ENCODE measurements around the gene TGM2. TPM values are rescaled to one million over a fixed set of nuclear protein-coding genes. Genes with fewer than 3 reads are reported as not detected.
"Not testable (repeated sequence)": the region's sequence is repeated elsewhere in the genome, so short reads cannot be mapped to it uniquely, and the experiment has no call there.

Gene TGM2
- total and polyA plus RNA-seq, 2 donors (not counting 1 experiment from before 2014, with no cell fraction given) = 2.4 to 60.8 TPM

DNA sequence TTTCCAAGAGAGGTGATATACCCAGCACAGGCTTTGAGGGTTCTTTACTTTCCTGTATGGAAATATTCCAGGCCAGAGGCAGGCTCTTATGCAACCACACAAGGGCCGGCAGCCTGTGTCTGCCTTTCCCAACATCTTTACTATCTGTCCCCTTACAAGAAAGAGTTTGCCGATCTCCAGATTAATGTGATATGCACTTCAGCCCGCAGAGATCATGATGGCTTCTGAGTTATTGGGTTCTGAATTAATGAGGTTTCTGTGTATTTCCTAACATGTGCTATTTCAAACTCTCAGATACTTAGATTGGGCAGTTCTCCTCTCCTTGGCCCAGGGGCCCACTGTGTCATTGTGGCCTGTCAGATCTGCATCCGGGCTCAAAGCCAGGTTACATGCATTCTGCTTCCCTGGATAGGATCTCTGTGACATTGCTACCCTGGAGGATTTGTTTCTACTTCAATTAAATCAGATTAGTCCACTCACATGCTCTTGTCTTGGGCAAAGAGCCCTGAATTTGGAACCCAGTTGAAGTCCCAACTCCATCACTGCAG lies 56.6 kb downstream of the TGM2 start:
- ATAC-seq (ENCODE audit: low read depth) (no peak), DNase-seq (no peak)
- no peaks in the 10 kb centered on the region for H3K4me1 Mint-ChIP-seq
- Histone ChIP-seq H3K79me2 (ENCODE audit: control insufficient read depth, insufficient read depth, low read length) (no peaks in the 10 kb centered on the region), H3K27ac (ENCODE audit: low read length in 2 of 2) (no peak overlapping the region), H4K20me1 (ENCODE audit: control insufficient read depth, insufficient read depth, low read length, poor library complexity, severe bottlenecking) (no peaks in the 10 kb centered on the region), H3K4me3 (ENCODE audit: control extremely low read depth in 1 of 5, extremely low read depth in 1 of 5, insufficient read depth in 1 of 5, low read depth in 2 of 5, low read length in 4 of 5) (no peak overlapping the region), H3K27me3 (replicated peaks in 1 of 4; ENCODE audit: control extremely low read depth in 1 of 4, control insufficient read depth in 3 of 4, insufficient read depth in 4 of 4, low read length in 3 of 4) (no peaks in the 10 kb centered on the region), H3K36me3 (replicated peaks in 1 of 2; ENCODE audit: control extremely low read depth in 1 of 2, control insufficient read depth in 1 of 2, extremely low read depth in 1 of 2, insufficient read depth in 2 of 2, low read length in 1 of 2) (no peaks in the 10 kb centered on the region), H2AFZ (ENCODE audit: insufficient read depth, low read depth, low read length, poor library complexity, severe bottlenecking) (no peak overlapping the region), H3K9ac (ENCODE audit: low read length) (no peak overlapping the region), H3K9me3 (ENCODE audit: control extremely low read depth in 1 of 3, control insufficient read depth in 2 of 3, insufficient read depth in 1 of 3, low read length in 2 of 3) (no peaks in the 10 kb centered on the region), H3K4me1 (ENCODE audit: control insufficient read depth in 2 of 2, insufficient read depth in 2 of 2, low read length in 2 of 2) (no peaks in the 10 kb centered on the region), H3K4me2 (replicated peaks; ENCODE audit: low read depth, low read length, poor library complexity, severe bottlenecking) (no peak overlapping the region)
- no peaks in the 10 kb centered on the region for H3K27me3 Mint-ChIP-seq
- ChIA-PET POLR2A (no interaction called here), CTCF (interaction anchor here (7.9 kb wide), 1 partner anchor 33 kb away, joined by 101 read pairs; no protein-coding TSS in a partner anchor)
- no peak overlapping the region for H3K4me3 Mint-ChIP-seq
- H3K27ac Mint-ChIP-seq = no peak overlapping the region
- WGBS (ENCODE audit: insufficient coverage) = 100% methylated on average over 2 of the region's 4 CpGs
- TF ChIP-seq EZH2 (IDR thresholded peaks at IDR 0.05; ENCODE audit: borderline replicate concordance, insufficient read depth, low read depth, low read length, poor library complexity, severe bottlenecking) = no peak
- TF ChIP-seq, protein P1, sequence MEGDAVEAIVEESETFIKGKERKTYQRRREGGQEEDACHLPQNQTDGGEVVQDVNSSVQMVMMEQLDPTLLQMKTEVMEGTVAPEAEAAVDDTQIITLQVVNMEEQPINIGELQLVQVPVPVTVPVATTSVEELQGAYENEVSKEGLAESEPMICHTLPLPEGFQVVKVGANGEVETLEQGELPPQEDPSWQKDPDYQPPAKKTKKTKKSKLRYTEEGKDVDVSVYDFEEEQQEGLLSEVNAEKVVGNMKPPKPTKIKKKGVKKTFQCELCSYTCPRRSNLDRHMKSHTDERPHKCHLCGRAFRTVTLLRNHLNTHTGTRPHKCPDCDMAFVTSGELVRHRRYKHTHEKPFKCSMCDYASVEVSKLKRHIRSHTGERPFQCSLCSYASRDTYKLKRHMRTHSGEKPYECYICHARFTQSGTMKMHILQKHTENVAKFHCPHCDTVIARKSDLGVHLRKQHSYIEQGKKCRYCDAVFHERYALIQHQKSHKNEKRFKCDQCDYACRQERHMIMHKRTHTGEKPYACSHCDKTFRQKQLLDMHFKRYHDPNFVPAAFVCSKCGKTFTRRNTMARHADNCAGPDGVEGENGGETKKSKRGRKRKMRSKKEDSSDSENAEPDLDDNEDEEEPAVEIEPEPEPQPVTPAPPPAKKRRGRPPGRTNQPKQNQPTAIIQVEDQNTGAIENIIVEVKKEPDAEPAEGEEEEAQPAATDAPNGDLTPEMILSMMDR (IDR thresholded peaks at IDR 0.05) = no peak
- intact Hi-C loops (cut with micrococcal nuclease) = no loop called here
- no peaks in the 10 kb centered on the region for H3K9me3 Mint-ChIP-seq (ENCODE audit: insufficient read depth)

DNA sequence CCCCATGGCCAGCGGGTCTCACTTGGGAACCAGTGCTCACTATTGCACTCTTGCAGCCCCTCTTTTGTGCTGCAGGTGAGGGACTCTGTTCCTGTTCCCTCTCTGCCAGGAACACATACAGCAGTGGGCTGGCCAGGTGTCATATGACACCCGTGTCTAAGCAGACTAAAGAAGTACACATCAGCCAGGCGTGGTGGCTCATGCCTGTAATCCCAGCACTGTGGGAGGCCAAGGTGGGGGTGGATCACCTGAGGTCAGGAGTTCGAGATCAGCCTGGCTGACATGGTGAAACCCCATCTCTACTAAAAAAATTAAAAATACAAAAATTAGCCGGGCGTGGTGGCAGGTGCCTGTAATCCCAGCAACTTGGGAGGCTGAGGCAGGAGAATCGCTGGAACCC lies 57.2 kb downstream of the TGM2 start:
- H2AFZ ChIP-seq (ENCODE audit: insufficient read depth, low read depth, low read length, poor library complexity, severe bottlenecking); H3K9me3 Mint-ChIP-seq (ENCODE audit: insufficient read depth); H3K9ac ChIP-seq (ENCODE audit: low read length); H3K9me3 ChIP-seq (ENCODE audit: control extremely low read depth in 1 of 3, control insufficient read depth in 2 of 3, insufficient read depth in 1 of 3, low read length in 2 of 3); H3K27me3 ChIP-seq (replicated peaks in 1 of 4; ENCODE audit: control extremely low read depth in 1 of 4, control insufficient read depth in 3 of 4, insufficient read depth in 4 of 4, low read length in 3 of 4); H3K27ac Mint-ChIP-seq; DNase-seq; intact Hi-C loops (cut with micrococcal nuclease); H3K4me2 ChIP-seq (replicated peaks; ENCODE audit: low read depth, low read length, poor library complexity, severe bottlenecking); CTCF ChIA-PET; POLR2A ChIA-PET; H3K4me1 ChIP-seq (ENCODE audit: control insufficient read depth in 2 of 2, insufficient read depth in 2 of 2, low read length in 2 of 2); H3K4me3 Mint-ChIP-seq; H4K20me1 ChIP-seq (ENCODE audit: control insufficient read depth, insufficient read depth, low read length, poor library complexity, severe bottlenecking); ATAC-seq (ENCODE audit: low read depth); H3K27ac ChIP-seq (ENCODE audit: low read length in 2 of 2); H3K4me3 ChIP-seq (ENCODE audit: control extremely low read depth in 1 of 5, extremely low read depth in 1 of 5, insufficient read depth in 1 of 5, low read depth in 2 of 5, low read length in 4 of 5); H3K4me1 Mint-ChIP-seq; H3K79me2 ChIP-seq (ENCODE audit: control insufficient read depth, insufficient read depth, low read length); H3K36me3 ChIP-seq (replicated peaks in 1 of 2; ENCODE audit: control extremely low read depth in 1 of 2, control insufficient read depth in 1 of 2, extremely low read depth in 1 of 2, insufficient read depth in 2 of 2, low read length in 1 of 2); H3K27me3 Mint-ChIP-seq: not testable (repeated sequence)
- WGBS (ENCODE audit: insufficient coverage) = 78% methylated on average over 4 of the region's 7 CpGs

DNA sequence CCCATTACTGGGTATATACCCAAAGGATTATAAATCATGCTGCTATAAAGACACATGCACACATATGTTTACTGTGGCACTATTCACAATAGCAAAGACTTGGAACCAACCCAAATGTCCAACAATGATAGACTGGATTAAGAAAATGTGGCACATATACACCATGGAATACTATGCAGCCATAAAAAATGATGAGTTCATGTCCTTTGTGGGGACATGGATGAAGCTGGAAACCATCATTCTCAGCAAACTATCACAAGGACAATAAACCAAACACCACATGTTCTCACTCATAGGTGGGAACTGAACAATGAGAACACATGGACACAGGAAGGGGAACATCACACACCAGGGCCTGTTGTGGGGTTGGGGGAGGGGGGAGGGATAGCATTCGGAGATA lies 57.7 kb downstream of the TGM2 start:
- H3K36me3 ChIP-seq (replicated peaks in 1 of 2; ENCODE audit: control extremely low read depth in 1 of 2, control insufficient read depth in 1 of 2, extremely low read depth in 1 of 2, insufficient read depth in 2 of 2, low read length in 1 of 2); H3K27me3 Mint-ChIP-seq; H4K20me1 ChIP-seq (ENCODE audit: control insufficient read depth, insufficient read depth, low read length, poor library complexity, severe bottlenecking); H3K79me2 ChIP-seq (ENCODE audit: control insufficient read depth, insufficient read depth, low read length); H3K4me1 ChIP-seq (ENCODE audit: control insufficient read depth in 2 of 2, insufficient read depth in 2 of 2, low read length in 2 of 2); ATAC-seq (ENCODE audit: low read depth); H2AFZ ChIP-seq (ENCODE audit: insufficient read depth, low read depth, low read length, poor library complexity, severe bottlenecking); H3K27ac ChIP-seq (ENCODE audit: low read length in 2 of 2); H3K9me3 Mint-ChIP-seq (ENCODE audit: insufficient read depth); H3K9me3 ChIP-seq (ENCODE audit: control extremely low read depth in 1 of 3, control insufficient read depth in 2 of 3, insufficient read depth in 1 of 3, low read length in 2 of 3); intact Hi-C loops (cut with micrococcal nuclease); H3K9ac ChIP-seq (ENCODE audit: low read length); H3K4me1 Mint-ChIP-seq; H3K4me2 ChIP-seq (replicated peaks; ENCODE audit: low read depth, low read length, poor library complexity, severe bottlenecking); H3K27me3 ChIP-seq (replicated peaks in 1 of 4; ENCODE audit: control extremely low read depth in 1 of 4, control insufficient read depth in 3 of 4, insufficient read depth in 4 of 4, low read length in 3 of 4); CTCF ChIA-PET; POLR2A ChIA-PET; H3K27ac Mint-ChIP-seq; H3K4me3 ChIP-seq (ENCODE audit: control extremely low read depth in 1 of 5, extremely low read depth in 1 of 5, insufficient read depth in 1 of 5, low read depth in 2 of 5, low read length in 4 of 5); DNase-seq; H3K4me3 Mint-ChIP-seq: not testable (repeated sequence)
- WGBS (ENCODE audit: insufficient coverage) = no CpG with 5 or more reads among the region's 1 CpG
